T-cell (primary cell): ENCODE results near the gene SPRYD3. TPM values are rescaled to one million over a fixed set of nuclear protein-coding genes. Genes with fewer than 3 reads are reported as not detected.
"Not testable (repeated sequence)": the region's sequence is repeated elsewhere in the genome, so short reads cannot be mapped to it uniquely, and the experiment has no call there.

Source experiments
- ATAC-seq, 4 experiments: fragments of 200-7000 bp in 3 of 4; fragments of 150-1000 bp in 1 of 4; cut with Tn5 transposase; replicated peaks in 1 of 4; 1 replicate in 3 of 4; 2 replicates in 1 of 4; pipeline ENCODE4 v1.10.0; 2021; ENCODE audit warnings: moderate library complexity in 3 of 4, mild to moderate bottlenecking in 2 of 4, moderate number of reproducible peaks in 1 of 4
- CTCF ChIA-PET, 2 donors: fragments of 300-600 bp; sonication (Branson Sonifier 250); formaldehyde crosslinking; loops; one replicate each; lab custom pipeline; 2022; ENCODE audit warnings: antibody characterized with exemption in 2 of 2; lab: Charles Lee
- POLR2A ChIA-PET, 2 donors: fragments of 300-600 bp; sonication (Branson Sonifier 250); formaldehyde crosslinking; loops; one replicate each; lab custom pipeline; 2022; ENCODE audit warnings: antibody characterized with exemption in 2 of 2; lab: Charles Lee
- DNase-seq, 35 experiments: peaks; one replicate each; pipeline versions ENCODE4 v3.0.0 to v3.0.0-alpha.2; 2013 to 2023
- H3K27ac ChIP-seq: one replicate; pipeline ENCODE4 v1.5.1; 2013; ENCODE audit warnings: low read length
- H3K27me3 ChIP-seq, 2 experiments: replicated peaks in 1 of 2; 1 replicate in 1 of 2; 2 replicates in 1 of 2; pipeline versions ENCODE4 v1.6.1 to v1.7.0; 2013; ENCODE audit warnings: low read length in 1 of 2, mixed read lengths in 1 of 2; ENCODE audit not compliant: control insufficient read depth in 2 of 2, insufficient read depth in 2 of 2; ENCODE audit errors: extremely low read depth in 1 of 2
- H3K36me3 ChIP-seq, 2 donors: 1 replicate in 1 of 2; 2 replicates in 1 of 2; pipeline versions ENCODE4 v1.6.1 to v1.7.0; 2013; ENCODE audit warnings: low read length in 1 of 2; ENCODE audit not compliant: control insufficient read depth in 2 of 2, insufficient read depth in 1 of 2; ENCODE audit errors: extremely low read depth in 1 of 2
- H3K4me1 ChIP-seq, 2 experiments: 1 replicate in 1 of 2; 2 replicates in 1 of 2; pipeline versions ENCODE4 v1.6.1 to v1.7.0; 2013; ENCODE audit warnings: low read length in 2 of 2, mixed read lengths in 1 of 2; ENCODE audit not compliant: insufficient read depth in 2 of 2, control insufficient read depth in 1 of 2; ENCODE audit errors: extremely low read depth in 1 of 2
- H3K4me3 ChIP-seq, 2 donors: 1 replicate in 1 of 2; 2 replicates in 1 of 2; pipeline versions ENCODE4 v1.5.1 to v1.7.0; 2013; ENCODE audit warnings: mild to moderate bottlenecking in 2 of 2, low read length in 1 of 2, moderate library complexity in 1 of 2; ENCODE audit not compliant: control insufficient read depth in 1 of 2; ENCODE audit errors: extremely low read depth in 1 of 2
- H3K9me3 ChIP-seq: 2 replicates; pipeline ENCODE4 v1.7.0; 2013
- H3K27ac Mint-ChIP-seq, 2 donors: one replicate each; pipeline ENCODE4 v1.8.0; 2020 to 2021; ENCODE audit warnings: mild to moderate bottlenecking in 2 of 2, mixed read lengths in 2 of 2
- H3K27me3 Mint-ChIP-seq, 2 donors: one replicate each; pipeline ENCODE4 v1.8.0; 2021 to 2022; ENCODE audit warnings: mixed read lengths in 2 of 2
- H3K36me3 Mint-ChIP-seq: one replicate; pipeline ENCODE4 v1.8.0; 2021; ENCODE audit warnings: mixed read lengths
- H3K4me1 Mint-ChIP-seq, 3 donors: one replicate each; pipeline ENCODE4 v1.8.0; 2020 to 2022; ENCODE audit warnings: mixed read lengths in 3 of 3, mild to moderate bottlenecking in 1 of 3
- H3K4me3 Mint-ChIP-seq, 3 donors: one replicate each; pipeline ENCODE4 v1.8.0; 2020 to 2022; ENCODE audit warnings: mild to moderate bottlenecking in 3 of 3, mixed read lengths in 3 of 3, moderate library complexity in 3 of 3
- H3K9me3 Mint-ChIP-seq, 3 donors: one replicate each; pipeline ENCODE4 v1.8.0; 2020 to 2022; ENCODE audit warnings: mixed read lengths in 3 of 3
- WGBS: methylation state at CpG from one replicate; pipeline ENCODE4 v1.1.5; 2013; ENCODE audit warnings: missing lambda C conversion rate; ENCODE audit not compliant: insufficient coverage; 5-methylcytosine and 5-hydroxymethylcytosine counted together
- total RNA-seq, 35 experiments: library from RNA in 6 of 35; stranded (reverse) in 6 of 35; fragments of 120-200 nt in 1 of 35; gene quantifications; one replicate each; pipeline versions ENCODE4 v1.2.1 to v1.2.4 and lab custom pipeline; 2013 to 2026

Gene SPRYD3
- total RNA-seq, 5 donors from 2014 or later (not counting 1 experiment from before 2014, with no cell fraction given): 29.3 to 65.0 (median 58.2) TPM

DNA sequence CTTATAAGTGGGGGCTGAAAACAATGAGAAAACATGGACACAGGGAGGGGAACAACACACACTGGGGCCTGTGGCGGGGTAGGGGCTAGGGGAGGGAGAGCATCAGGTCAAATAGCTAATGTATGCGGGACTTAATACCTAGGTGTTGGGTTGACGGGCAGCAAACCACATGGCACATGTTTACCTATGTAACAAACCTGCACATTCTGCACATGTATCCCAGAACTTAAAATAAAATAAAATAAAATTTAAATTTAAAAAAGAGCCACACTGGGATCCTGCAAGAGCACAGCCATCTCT lies 16.4 kb upstream of the SPRYD3 start:
- not testable (repeated sequence) for DNase-seq, H3K36me3 ChIP-seq, H3K36me3 Mint-ChIP-seq, ATAC-seq, H3K27ac Mint-ChIP-seq, H3K27me3 Mint-ChIP-seq, H3K4me3 Mint-ChIP-seq, H3K9me3 Mint-ChIP-seq, H3K27ac ChIP-seq, H3K4me3 ChIP-seq, H3K9me3 ChIP-seq
- H3K4me1 ChIP-seq: peaks cover 7 to 32% of the 10 kb centered on the region in 2 experiments
- peaks cover 0 to 16% of the 10 kb centered on the region in 2 experiments for H3K27me3 ChIP-seq
- H3K4me1 Mint-ChIP-seq: peaks cover 27 to 28% (median 28%) of the 10 kb centered on the region in 3 donors
- ChIA-PET CTCF (interaction anchor here (0.9 to 1.4 kb wide), 2 partner anchors 30 to 106 kb away, joined by 3 to 9 read pairs; no protein-coding TSS in a partner anchor), POLR2A (interaction anchor here in 1 of 2 donors (0.6 kb wide), 1 partner anchor 397 kb away, joined by 3 read pairs; no protein-coding TSS in a partner anchor)
- no CpG with 5 or more reads among the region's 3 CpGs for WGBS

- H3K4me3 Mint-ChIP-seq, ATAC-seq, H3K36me3 ChIP-seq, H3K27me3 Mint-ChIP-seq, H3K9me3 Mint-ChIP-seq, H3K36me3 Mint-ChIP-seq, H3K4me3 ChIP-seq, H3K9me3 ChIP-seq, H3K27ac Mint-ChIP-seq, H3K27ac ChIP-seq, DNase-seq: not testable (repeated sequence)
- peaks cover 0 to 19% of the 10 kb centered on the region in 2 experiments for H3K27me3 ChIP-seq
- peaks cover 24 to 26% (median 25%) of the 10 kb centered on the region in 3 donors for H3K4me1 Mint-ChIP-seq
- peaks cover 7 to 30% of the 10 kb centered on the region in 2 experiments for H3K4me1 ChIP-seq
- 83% methylated on average over 1 of the region's 5 CpGs for WGBS
- ChIA-PET CTCF (interaction anchor here in 1 of 2 donors (1.4 kb wide), 1 partner anchor 29 kb away, joined by 9 read pairs; no protein-coding TSS in a partner anchor), POLR2A (interaction anchor here in 1 of 2 donors (0.6 kb wide), 2 partner anchors 112 to 397 kb away, joined by 3 to 4 read pairs; no protein-coding TSS in a partner anchor)
Measured at GRCh38 chr12:53094796-53095595, 15.8 kb upstream of the SPRYD3 start.

DNA sequence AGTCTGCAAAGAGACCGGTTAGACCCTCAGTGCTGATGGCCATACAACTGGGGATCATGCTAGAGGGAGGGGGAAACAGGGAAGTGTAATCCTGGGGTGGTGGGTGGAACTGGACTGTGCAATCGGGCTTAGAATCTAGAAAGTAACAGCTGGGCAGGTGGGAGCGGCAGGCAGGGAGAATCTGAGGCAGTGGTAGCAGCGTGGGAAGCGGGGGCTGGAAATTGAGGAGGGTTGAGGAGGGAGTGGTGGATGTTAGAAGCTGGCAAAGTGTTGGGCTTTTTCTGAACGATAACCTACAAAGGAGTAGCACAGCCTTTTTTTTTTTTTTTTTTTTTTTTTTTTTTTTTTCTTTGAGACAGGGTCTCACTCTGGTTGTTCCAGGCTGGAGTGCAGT lies 15.2 kb upstream of the SPRYD3 start:
- H3K27me3 Mint-ChIP-seq: peaks cover 0 to 9% of the 10 kb centered on the region in 2 donors
- H3K4me3 Mint-ChIP-seq: no peak overlapping the region
- H3K4me1 ChIP-seq: peaks cover 7 to 26% of the 10 kb centered on the region in 2 experiments
- no peak overlapping the region for H3K4me3 ChIP-seq
- POLR2A ChIA-PET: interaction anchor here in 1 of 2 donors (0.6 kb wide), 1 partner anchor 112 kb away, joined by 4 read pairs; no protein-coding TSS in a partner anchor
- no peaks in the 10 kb centered on the region for H3K9me3 ChIP-seq
- H3K27ac Mint-ChIP-seq: no peak overlapping the region
- DNase-seq (no peak), ATAC-seq (no peak)
- H3K36me3 Mint-ChIP-seq: no peaks in the 10 kb centered on the region
- no peaks in the 10 kb centered on the region for H3K9me3 Mint-ChIP-seq
- peaks cover 23 to 25% (median 24%) of the 10 kb centered on the region in 3 donors for H3K4me1 Mint-ChIP-seq
- H3K27me3 ChIP-seq: peaks cover 0 to 22% of the 10 kb centered on the region in 2 experiments
- 82% methylated on average over 5 of the region's 6 CpGs for WGBS
- CTCF ChIA-PET: interaction anchor here in 1 of 2 donors (1.0 kb wide), 1 partner anchor 29 kb away, joined by 3 read pairs; no protein-coding TSS in a partner anchor
- no peaks in the 10 kb centered on the region for H3K36me3 ChIP-seq
- H3K27ac ChIP-seq: no peak overlapping the region

DNA sequence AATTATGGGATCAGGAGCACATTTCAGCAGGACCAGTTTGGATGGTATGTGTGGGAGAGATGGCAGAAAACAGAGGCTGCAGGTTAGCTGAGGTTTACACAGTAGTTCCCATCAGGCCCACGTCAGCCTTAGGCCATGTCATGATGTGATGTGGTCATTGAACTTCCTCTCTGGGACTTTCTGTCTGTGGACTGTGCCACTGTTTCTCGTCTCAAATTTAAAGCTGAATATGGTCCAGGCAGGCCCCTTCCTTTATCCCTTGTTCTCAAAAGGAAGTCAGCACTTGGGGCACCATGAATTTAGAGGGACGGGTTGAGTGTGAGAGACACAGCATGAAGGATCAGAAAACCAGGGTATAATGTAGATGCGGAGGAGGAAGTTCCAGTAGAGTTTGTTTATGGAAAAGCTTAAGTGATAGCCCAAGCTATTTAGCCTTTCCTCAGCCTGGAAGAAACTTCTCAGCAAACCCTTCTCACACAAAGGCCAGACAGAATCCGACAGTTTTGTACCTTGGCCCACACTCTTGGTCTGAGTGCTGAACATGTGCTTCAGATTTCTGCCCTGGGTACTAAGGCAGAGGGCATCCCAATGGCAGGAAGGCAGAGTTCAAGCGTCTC lies 14.7 kb upstream of the SPRYD3 start:
- ATAC-seq (no peak), DNase-seq (no peak)
- Mint-ChIP-seq H3K4me3 (no peak overlapping the region), H3K4me1 (peaks cover 18 to 19% (median 18%) of the 10 kb centered on the region in 3 donors), H3K27ac (no peak overlapping the region), H3K36me3 (no peaks in the 10 kb centered on the region), H3K27me3 (peaks cover 0 to 10% of the 10 kb centered on the region in 2 donors), H3K9me3 (no peaks in the 10 kb centered on the region)
- Histone ChIP-seq H3K9me3 (no peaks in the 10 kb centered on the region), H3K27me3 (peaks cover 0 to 22% of the 10 kb centered on the region in 2 experiments), H3K4me1 (peaks cover 3 to 21% of the 10 kb centered on the region in 2 experiments), H3K4me3 (no peak overlapping the region), H3K36me3 (no peaks in the 10 kb centered on the region), H3K27ac (no peak overlapping the region)
- POLR2A ChIA-PET: no interaction called here
- CTCF ChIA-PET: interaction anchor here in 1 of 2 donors (1.0 kb wide), 1 partner anchor 28 kb away, joined by 3 read pairs; no protein-coding TSS in a partner anchor
- WGBS: 68% methylated on average over 4 of the region's 6 CpGs

DNA sequence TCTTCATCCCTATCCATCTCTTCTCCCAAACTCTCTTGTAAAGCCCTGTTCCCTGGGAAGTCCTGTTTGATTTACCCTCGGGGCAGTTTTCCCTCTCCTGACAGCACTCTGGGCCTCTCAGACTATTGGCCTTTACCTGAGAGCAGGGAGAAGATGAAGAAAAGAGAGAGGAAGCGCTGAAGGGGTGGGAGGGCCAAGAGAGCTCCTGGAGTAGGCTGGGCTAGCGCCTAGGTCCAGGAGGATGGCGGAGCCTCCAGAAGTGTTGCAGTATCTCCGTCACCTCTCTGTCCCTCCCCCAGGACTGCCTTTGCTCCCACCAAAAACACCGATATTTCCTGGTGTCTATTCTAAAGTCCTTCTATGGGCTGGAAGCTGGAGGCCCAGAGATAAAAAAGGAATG lies 12.6 kb upstream of the SPRYD3 start:
- peaks cover 0 to 11% of the 10 kb centered on the region in 2 donors for H3K27me3 Mint-ChIP-seq
- Histone ChIP-seq H3K4me3 (no peak overlapping the region), H3K4me1 (peaks cover 0 to under 1% of the 10 kb centered on the region in 2 experiments), H3K9me3 (no peaks in the 10 kb centered on the region), H3K27me3 (peaks cover 0 to 16% of the 10 kb centered on the region in 2 experiments), H3K27ac (no peak overlapping the region), H3K36me3 (no peaks in the 10 kb centered on the region)
- ATAC-seq (no peak), DNase-seq (no peak)
- no peak overlapping the region for H3K27ac Mint-ChIP-seq
- no CpG with 5 or more reads among the region's 6 CpGs for WGBS
- POLR2A ChIA-PET: no interaction called here
- CTCF ChIA-PET: interaction anchor here in 1 of 2 donors (1.4 kb wide), 1 partner anchor 26 kb away, joined by 3 read pairs; no protein-coding TSS in a partner anchor
- no peaks in the 10 kb centered on the region for H3K9me3 Mint-ChIP-seq
- no peaks in the 10 kb centered on the region for H3K36me3 Mint-ChIP-seq
- H3K4me1 Mint-ChIP-seq: peaks cover 1 to 4% (median 1%) of the 10 kb centered on the region in 3 donors
- no peak overlapping the region for H3K4me3 Mint-ChIP-seq

- H3K27ac Mint-ChIP-seq: no peak overlapping the region
- no peaks in the 10 kb centered on the region for H3K9me3 Mint-ChIP-seq
- POLR2A ChIA-PET: no interaction called here
- H3K27ac ChIP-seq: no peak overlapping the region
- WGBS: no CpG with 5 or more reads among the region's 2 CpGs
- no peak for DNase-seq
- H3K4me1 ChIP-seq: no peaks in the 10 kb centered on the region
- no peaks in the 10 kb centered on the region for H3K9me3 ChIP-seq
- no peak for ATAC-seq
- H3K4me1 Mint-ChIP-seq: no peaks in the 10 kb centered on the region
- H3K4me3 Mint-ChIP-seq: no peak overlapping the region
- H3K27me3 Mint-ChIP-seq: peaks cover 0 to 12% of the 10 kb centered on the region in 2 donors
- H3K4me3 ChIP-seq: no peak overlapping the region
- peaks cover 0 to 9% of the 10 kb centered on the region in 2 experiments for H3K27me3 ChIP-seq
- no peaks in the 10 kb centered on the region for H3K36me3 ChIP-seq
- CTCF ChIA-PET: no interaction called here
- H3K36me3 Mint-ChIP-seq: no peaks in the 10 kb centered on the region
Measured at GRCh38 chr12:53090554-53090953, 11.4 kb upstream of the SPRYD3 start.
